ENCODE measurements around the gene OSER1.

- TF ChIP-seq, protein P1, sequence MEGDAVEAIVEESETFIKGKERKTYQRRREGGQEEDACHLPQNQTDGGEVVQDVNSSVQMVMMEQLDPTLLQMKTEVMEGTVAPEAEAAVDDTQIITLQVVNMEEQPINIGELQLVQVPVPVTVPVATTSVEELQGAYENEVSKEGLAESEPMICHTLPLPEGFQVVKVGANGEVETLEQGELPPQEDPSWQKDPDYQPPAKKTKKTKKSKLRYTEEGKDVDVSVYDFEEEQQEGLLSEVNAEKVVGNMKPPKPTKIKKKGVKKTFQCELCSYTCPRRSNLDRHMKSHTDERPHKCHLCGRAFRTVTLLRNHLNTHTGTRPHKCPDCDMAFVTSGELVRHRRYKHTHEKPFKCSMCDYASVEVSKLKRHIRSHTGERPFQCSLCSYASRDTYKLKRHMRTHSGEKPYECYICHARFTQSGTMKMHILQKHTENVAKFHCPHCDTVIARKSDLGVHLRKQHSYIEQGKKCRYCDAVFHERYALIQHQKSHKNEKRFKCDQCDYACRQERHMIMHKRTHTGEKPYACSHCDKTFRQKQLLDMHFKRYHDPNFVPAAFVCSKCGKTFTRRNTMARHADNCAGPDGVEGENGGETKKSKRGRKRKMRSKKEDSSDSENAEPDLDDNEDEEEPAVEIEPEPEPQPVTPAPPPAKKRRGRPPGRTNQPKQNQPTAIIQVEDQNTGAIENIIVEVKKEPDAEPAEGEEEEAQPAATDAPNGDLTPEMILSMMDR (IDR thresholded peaks at IDR 0.05), result no peak
- no peak for TF ChIP-seq POLR2A (IDR thresholded peaks at IDR 0.05)
Measured at GRCh38 chr20:44212792-44213191, 2.2 kb upstream of the OSER1 start.

Data from right lobe of liver (tissue), 4 donors.